Fibroblast of skin of left quadriceps (primary cell): Measurements from ENCODE around the gene RARRES2.

Experiments
- DNase-seq, 2 experiments: peaks; one replicate each; pipeline ENCODE4 v3.0.0-alpha.2; 2013; ENCODE audit warnings: low read depth in 2 of 2

Gene RARRES2

GRCh38 chr7:150376560-150376959 lies 35.1 kb upstream of the RARRES2 start:
- DNase-seq, result no peak

- no peak for DNase-seq
Measured at GRCh38 chr7:150375662-150376521, 34.5 kb upstream of the RARRES2 start.

- DNase-seq, result no peak
Measured at GRCh38 chr7:150374472-150374871, 33.0 kb upstream of the RARRES2 start.

- DNase-seq, result no peak
Measured at GRCh38 chr7:150374026-150374425, 32.6 kb upstream of the RARRES2 start.

GRCh38 chr7:150373049-150373801 lies 31.8 kb upstream of the RARRES2 start:
- no peak for DNase-seq

- no peak for DNase-seq
Measured at GRCh38 chr7:150372271-150373048, 31.0 kb upstream of the RARRES2 start.

GRCh38 chr7:150371996-150372270 lies 30.5 kb upstream of the RARRES2 start:
- no peak for DNase-seq

GRCh38 chr7:150371131-150371995 lies 29.9 kb upstream of the RARRES2 start:
- no peak for DNase-seq

- no peak for DNase-seq
Measured at GRCh38 chr7:150370612-150371071, 29.2 kb upstream of the RARRES2 start.

GRCh38 chr7:150369748-150370501 lies 28.5 kb upstream of the RARRES2 start:
- DNase-seq, result no peak

GRCh38 chr7:150368884-150369747 lies 27.7 kb upstream of the RARRES2 start:
- DNase-seq, result no peak

- peak; percentile 61 to 62 for DNase-seq
Measured at GRCh38 chr7:150368096-150368883, 26.9 kb upstream of the RARRES2 start, which contains the start of gene REPIN1. REPIN1 (plus strand) TSS chr7:150368822; CDS start chr7:150369712, 890 bp downstream.

- DNase-seq, result no peak
Measured at GRCh38 chr7:150367677-150368095, 26.3 kb upstream of the RARRES2 start.

GRCh38 chr7:150365673-150366398 lies 24.4 kb upstream of the RARRES2 start:
- no peak for DNase-seq

GRCh38 chr7:150365194-150365593 lies 23.8 kb upstream of the RARRES2 start:
- DNase-seq, result no peak

- DNase-seq, result no peak
Measured at GRCh38 chr7:150363872-150364271, 22.4 kb upstream of the RARRES2 start.

GRCh38 chr7:150363370-150363769 lies 21.9 kb upstream of the RARRES2 start:
- no peak for DNase-seq
